T1000 (cell line): ENCODE results near the gene NDUFS7.

Experiments used
- DNase-seq: peaks from one replicate; lab custom pipeline; 2025; ENCODE audit warnings: mixed read lengths; lab: John Stamatoyannopoulos, UW

Gene NDUFS7

DNA sequence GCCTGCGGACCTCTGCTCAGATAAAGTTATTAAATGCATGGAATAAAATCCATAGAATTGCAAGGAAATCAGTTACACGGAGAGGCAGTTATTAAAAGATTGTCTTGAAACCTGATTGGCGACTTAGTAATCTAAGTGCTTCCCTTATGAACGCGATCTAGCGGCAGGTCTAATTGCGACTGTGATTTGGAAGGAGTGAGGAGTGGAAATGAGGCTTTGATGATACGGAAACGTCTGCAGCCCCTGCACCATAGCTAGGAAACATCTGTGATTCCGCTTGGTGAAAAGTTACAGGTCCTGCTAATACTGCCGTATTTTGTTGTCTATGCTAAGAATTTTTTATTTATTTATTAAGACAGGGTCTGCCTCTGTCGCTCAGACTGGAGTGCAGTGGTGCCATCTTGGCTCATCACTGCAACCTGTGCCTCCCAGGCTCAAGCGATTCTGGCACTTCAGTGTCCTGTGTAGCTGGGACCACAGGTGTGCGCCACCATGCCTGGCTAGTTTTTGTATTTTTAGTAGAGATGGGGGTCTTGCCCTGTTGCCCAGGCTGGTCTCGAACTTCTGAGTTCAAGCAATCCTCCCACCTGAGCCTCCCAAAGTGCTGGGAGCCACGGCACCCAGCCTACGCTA is 887 bp downstream of the NDUFS7 start:
- DNase-seq = no peak

DNA sequence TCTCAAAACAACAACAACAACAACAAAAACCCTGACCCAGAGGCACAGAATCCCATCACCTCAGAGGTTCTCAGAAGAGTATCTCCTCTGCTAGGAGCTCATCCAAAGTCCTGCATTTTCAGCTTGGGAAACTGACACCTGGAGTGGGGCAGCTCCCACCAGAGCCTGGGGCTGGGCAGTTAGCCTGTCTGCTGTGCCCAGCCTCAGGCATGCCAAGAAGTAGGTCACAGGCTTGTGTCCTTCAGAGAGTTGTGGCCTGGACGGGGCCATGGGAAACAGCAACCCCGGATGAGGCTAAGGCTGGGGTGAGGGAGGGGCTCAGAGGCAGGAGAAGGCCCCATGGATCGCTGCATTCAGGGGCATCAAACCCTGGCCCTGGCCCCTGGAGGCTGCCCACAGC is 2.1 kb downstream of the NDUFS7 start:
- DNase-seq = no peak

DNA sequence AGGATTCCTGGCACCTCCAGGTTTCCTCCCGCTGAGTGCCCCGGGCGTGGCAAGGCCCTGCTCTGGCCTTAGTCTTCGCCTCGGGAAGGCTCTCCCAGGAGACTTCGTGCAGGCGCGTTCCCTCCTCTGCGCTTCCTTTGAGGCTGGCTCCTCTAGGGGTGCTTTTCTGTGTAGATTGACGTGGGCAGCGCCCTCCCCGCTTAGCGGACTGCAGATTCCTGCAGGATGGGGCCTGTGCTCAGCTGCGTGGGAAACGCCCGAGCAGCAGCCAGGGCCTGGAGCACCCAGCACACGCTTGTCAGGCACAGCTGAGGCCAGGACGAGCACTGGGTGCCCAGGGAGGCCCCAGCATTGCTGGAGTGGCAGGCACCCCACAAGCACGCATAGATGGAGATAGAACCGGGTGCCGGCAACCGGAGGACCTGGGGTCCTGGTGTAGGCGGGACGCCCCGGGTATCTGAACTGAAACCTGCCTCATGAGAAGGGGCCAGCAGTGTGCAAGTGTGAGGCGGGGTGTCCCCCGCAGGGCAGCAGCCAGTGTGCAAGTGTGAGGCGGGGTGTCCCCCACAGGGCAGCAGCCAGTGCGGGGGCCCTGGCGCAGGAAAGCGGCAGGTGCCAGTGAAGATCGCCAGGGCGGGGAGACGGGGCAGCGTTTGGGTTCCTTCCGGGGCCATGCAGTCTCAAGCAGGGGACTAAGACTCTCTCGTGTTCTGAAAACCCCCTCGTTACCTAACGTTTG is 3.4 kb downstream of the NDUFS7 start:
- DNase-seq = no peak

DNA sequence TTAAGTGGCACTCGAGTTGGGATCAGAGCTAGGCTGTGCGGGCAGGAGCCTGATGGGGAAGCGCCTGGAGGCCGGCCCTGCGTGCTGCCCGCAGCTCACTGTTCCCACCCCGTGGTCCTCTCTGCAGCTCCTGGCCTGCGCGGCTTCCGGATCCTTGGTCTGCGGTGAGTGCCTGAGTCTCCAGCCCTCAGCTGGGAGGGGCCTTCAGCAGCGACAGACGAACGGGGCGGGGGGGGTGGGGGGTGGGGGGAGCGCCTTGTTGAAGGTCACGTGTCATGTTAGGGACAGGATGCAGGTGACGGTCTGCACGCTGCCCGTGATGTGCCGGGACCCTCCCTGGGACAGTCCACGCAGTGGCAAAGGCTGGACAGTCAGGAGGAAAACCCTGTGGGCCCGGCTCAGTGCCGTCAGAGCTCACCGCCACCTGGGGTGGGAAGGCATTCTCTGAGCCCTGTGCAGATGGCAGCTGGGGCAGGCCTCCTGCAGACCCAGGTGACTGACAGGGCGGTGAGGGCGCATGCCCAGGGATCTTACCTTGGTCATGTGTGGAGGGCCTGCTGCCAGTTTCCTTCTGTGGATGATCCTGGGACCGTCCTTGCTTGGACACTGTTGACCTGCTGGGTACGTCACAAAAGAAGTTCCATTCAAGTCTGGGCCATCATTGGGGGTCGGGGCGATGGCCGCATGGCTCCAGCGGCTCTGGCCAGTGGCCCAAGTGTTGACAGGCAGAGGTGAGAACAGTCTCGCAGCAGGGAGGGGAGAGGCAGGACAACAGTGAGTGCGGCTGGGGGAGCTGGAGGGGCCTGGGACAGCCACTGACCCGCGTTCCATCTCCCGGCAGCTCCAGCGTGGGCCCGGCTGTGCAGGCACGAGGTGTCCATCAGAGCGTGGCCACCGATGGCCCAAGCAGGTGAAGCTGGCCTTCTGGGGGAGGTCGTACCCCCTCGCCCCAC is 4.3 kb downstream of the NDUFS7 start:
- DNase-seq = no peak

DNA sequence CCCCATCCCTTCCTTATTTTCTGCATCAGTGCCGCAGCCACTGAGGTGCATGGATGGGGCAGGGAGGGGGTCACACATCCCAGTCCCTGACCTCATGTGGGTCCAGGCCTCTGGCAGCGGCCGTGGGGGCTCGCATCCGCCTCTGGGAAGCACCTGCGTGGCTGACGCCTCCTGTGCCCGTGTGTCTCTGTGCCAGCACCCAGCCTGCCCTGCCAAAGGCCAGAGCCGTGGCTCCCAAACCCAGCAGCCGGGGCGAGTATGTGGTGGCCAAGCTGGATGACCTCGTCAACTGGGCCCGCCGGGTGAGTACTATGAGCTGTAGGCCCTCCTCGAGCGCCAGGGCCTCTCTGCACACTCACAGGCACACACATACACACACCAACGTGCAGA is 4.9 kb downstream of the NDUFS7 start:
- no peak for DNase-seq

DNA sequence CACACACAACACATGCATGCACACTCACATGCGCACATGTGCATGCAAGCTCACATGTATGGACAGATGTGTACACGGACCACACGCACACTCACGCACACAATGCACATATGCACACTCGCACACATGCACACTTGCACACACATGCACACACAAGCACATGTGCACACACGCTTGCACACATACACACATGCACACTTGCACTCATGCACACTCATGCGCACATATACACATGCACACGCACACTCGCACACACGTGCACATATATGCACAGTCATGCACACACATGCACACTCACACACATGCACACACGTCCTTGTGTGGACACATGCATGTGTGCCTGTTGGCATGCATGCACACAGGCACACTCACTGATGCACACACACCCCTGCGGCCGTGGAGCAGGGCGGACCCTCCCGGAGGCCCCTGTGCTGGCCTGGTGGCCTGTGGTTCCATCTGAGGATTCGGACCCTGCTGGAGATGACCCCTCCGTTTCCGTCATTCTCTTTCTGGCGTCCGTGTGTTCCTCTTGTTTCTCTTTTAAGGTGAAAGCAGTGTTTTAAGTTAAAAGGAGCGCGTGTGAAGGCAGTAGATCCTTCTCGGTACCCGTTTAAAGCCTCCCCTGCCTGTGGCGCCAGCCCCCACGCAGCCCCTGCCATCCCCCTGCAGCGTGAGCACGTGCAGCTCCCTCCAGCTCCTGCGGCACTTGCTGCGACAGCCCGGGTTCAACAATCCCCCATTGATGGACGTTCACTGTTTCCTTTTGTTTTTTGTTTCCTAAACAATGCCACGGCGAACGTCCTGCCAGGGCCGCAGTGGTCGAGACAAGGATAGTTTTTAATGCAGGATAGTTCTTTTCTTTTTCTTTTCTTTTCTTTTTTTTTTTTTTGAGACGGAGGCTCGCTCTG is 5.6 kb downstream of the NDUFS7 start:
- DNase-seq = no peak

DNA sequence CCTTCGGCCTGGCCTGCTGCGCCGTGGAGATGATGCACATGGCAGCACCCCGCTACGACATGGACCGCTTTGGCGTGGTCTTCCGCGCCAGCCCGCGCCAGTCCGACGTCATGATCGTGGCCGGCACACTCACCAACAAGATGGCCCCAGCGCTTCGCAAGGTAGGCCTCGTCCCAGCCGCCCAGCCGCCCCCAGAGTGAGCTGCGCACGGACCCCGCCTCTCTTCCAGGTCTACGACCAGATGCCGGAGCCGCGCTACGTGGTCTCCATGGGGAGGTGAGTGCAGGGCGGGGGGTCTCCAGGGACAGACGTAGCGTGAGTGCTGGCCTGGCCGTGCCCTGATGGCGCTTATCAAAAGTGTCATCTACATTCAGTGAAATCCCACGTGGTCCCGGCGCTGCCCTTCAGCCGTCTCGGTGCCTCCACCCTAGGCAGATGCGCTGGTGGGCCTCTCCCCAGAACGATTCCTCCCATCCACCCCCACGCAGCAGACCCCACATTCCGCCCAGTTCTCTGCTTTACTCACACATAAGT is 7.2 kb downstream of the NDUFS7 start:
- DNase-seq = no peak

DNA sequence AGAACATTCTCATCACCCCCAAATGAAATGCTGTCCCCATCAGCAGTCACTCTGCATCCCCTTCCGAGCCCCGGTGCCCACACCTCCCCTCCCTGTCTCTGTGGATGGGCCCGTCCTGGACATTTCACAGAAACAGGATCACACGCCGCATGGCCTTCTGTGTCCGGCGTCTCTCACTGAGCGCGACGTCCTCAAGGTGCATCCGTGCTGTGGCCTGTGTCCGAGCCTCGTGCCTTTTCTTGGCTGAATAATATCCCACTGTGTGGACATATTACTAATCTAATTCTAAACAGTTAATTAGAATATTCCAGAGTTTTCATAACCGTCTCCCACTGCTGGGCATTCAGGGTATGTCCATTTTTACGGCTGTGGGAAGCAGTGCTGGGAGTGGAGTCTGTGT is 8.7 kb downstream of the NDUFS7 start:
- no peak for DNase-seq

DNA sequence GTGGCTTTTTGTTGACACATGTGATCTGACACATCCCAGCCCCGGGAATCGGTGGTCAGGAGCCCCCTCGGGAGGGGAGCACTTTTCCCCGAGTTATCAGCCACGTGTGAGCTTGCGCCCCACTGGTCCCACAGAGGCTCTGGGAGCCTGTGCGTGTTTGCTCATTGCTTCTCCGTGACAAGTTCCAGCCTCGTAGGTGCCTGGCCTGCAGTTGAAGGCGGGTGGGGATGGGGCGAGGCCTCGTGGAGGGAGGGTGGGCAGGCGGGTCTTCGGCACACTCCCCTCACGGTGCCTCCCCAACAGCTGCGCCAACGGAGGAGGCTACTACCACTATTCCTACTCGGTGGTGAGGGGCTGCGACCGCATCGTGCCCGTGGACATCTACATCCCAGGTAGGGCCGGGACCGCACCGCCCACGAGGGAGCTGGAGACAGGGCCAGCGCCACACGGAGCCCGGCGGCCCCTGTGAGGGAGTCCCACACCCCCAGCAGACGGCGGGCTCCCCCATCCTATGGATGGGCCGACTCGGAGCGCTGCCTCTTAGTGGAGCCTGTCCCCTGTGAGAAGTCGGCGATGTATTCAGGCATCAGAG is 9.3 kb downstream of the NDUFS7 start:
- DNase-seq = no peak

DNA sequence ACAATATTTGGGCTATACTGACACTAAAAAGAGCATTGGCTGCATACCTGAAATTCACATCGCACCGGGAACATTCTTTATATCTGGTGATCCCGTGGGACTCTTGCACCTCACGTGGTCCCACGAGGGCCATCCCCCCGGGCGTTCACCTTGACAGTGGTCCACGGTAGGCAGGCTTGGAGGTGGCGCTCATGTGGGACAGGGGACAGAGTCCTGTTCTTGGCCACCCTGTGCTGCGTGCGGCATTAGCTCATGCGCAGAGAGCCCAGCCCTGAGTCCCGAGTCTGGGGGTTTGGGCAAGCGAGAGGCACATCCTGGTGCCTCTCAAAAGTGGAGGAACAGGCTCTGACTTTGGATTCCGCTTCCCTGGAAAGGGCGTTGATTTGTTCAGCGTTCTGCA is 10.1 kb downstream of the NDUFS7 start:
- no peak for DNase-seq

DNA sequence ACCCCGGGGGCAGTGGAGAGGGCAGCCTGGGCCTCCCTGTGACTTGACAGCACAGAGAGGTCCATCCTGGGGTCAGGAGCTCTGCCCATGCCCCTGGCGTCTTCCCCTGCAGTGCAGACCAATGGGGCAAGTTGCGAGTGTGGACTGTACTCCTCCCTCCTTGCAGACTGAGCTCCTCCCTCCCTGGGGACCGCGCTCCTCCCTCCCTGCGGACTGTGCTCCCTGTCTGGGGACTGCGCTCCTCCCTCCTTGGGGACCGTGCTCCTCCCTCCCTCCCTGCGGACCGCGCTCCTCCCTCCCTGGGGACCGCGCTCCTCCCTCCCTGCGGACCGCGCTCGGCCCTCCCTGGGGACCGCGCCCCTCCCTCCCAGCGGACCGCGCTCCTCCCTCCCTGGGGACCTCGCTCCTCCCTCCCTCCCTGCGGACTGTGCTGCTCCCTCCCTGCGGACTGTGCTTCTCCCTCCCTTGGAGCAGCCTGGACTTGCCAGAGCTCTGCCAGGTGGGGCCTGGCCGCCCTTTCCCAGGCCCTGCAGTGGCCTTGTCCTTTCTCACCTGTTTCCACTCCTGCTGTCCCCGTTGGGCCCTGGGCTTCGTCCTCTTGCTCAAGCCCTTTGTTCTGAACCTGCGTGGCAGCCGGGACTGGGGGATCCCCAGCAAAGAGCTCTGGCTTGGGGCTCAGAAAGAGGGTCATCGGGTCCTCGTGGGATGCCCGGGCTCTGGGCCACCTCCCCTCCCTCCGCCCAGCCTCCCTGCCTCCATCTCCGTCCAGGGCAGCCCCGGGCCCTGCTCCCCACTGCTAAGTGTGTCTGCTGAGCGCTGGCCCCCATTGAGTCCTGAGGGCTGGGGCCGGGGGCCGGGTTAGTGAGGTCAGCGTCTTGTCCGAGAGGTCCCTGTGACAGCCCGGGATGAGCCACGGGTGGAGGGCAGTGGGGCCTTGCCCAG is 10.8 kb downstream of the NDUFS7 start:
- no peak for DNase-seq

DNA sequence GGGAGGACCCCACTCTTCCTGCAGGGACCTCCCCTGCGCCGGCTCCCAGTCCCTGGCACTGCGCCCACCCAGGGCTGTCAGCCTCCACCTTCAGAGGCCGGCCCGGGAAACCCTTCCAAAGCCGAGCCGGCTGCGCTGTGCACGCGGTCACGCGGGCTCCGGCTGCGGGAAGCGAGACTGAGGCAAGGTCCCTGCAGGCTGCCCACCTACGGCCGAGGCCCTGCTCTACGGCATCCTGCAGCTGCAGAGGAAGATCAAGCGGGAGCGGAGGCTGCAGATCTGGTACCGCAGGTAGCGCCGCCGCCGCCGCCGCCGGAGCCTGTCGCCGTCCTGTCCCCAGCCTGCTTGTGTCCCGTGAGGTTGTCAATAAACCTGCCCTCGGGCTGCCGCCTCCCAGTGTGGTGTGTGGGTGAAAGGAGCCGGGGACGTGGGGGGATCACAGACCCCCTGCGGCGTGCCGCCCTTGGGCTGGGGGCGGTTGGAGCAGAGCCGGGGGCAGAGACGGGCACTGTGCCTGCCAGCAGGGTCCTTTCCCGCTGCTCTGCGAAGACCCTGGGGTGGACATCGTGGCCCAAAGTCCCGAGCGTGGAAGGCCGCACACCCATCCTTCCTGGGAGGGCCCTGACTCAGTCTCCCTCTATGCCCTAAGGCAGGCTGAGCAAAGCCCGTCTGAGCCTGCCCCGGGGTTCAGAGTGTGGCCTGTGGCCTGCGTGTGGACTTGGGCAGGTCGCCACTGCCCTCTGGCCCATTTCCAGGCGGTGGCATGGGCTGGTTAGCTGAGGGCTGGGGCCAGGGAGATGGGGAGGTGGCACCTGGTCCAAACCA is 11.7 kb downstream of the NDUFS7 start:
- no peak for DNase-seq

DNA sequence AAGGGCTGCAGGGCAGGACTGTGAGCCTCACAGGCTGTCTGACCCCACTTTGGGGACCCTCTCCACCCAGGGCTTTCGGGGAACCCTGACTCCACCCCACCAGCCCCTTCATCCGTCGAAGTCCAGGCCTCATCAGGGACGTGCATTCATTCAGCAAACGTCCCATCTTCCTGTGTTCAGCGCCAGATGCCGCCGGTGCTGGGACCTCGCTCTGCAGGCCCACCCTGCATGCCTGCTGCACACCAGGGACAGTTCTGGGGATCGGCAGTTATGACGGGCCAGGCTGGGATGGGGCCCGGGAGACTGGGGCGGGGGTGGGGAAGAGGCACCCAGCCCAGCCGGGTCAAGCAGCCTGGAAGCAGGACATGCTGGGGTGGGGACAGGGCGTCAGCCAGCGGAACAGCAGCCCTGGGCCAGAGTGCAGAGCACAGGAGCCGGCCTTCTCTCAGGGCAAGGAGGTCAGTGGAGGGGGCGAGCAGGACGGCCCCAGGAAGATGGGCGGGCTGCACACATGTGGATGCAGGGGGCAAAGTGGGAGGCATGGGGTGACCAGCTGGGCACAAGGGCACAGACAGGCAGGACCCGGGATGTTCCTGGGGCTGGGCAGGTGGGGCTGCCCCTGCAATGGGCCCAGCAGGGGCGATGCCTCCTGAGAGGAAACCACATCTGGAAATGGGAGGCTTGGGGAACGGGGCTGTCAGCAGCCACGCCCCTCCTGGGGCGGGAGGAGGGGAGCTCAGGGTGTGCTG is 12.5 kb downstream of the NDUFS7 start:
- DNase-seq = no peak

DNA sequence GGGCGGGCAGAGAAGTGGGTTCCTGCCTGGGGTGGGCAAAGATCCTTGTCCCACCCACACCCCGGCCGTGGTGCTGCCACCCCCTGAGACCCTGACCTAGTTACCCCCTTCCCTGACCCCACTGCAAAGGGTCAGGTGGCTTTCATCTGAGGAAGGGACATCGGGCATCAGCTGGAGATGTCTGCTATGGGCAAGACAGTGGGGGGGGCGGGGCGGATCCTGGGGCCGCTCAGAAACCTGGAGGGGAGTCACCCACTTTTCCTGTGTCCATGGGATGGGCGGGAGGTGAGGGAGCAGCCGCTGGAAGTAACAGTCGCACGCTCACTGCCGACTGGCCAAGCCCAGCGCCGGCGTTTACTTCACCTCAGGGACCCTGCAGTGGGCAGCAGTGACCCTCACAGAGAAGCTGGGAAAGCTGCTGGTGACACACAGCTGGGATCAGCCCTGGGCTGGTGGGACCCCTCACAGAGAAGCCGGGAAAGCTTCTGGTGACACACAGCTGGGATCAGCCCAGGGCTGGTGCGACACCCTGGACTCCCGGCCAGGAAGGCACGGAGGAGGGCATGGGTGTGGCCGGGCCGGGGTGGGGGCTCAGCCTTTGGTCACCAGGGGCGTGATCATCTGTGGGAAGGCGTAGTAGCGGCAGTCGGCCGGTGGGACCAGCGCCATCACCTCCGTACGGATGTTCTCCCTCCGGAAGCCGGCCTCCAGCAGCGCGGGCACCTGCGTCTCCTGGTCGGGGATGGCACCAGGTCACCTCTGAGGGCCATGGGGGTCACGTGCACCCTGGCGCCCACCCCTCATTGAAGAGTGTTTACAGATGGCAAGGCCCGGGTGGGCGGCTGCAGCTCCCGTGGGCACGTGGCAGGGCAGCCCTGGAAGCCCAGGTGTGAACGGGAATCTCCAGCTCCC is 13.3 kb downstream of the NDUFS7 start:
- no peak for DNase-seq

DNA sequence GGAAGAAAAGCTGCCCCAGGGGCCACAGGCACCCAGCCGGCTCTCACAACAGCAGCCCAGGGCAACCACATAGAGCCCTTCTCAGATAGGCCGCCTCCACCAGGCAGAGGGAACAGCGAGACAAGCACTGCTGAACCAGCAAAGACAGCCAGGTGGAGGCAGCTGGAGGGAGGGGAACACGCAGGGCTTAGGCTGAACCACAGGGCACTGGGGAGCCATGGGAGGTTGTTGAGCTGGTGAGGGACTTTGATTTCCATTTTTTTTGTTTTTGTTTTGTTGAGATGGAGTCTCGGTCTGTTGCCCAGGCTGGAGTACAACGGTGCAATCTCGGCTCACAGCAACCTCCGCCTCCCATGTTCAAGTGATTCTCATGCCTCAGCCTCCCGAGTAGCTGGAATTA is 14.1 kb downstream of the NDUFS7 start:
- DNase-seq = no peak

DNA sequence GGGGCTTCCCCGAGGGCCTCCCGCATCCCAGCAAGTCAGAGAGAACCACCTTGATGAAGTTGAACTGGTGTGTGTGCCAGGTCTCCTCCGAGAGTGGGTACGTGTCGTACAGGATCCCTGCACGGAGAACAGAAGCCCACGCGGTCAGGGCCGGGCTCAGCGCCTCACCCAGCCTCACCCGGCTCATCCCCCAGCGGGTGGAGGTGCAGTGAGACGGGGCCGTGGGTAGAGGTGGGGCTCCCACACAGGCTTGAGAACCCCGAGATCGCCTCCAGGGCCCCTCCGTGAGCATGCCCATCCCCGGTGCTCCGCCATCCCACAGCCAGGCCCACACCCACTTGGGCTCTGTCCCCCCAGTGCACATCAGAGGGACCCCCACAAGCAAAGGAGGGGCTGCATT is 15.4 kb downstream of the NDUFS7 start:
- no peak for DNase-seq

DNA sequence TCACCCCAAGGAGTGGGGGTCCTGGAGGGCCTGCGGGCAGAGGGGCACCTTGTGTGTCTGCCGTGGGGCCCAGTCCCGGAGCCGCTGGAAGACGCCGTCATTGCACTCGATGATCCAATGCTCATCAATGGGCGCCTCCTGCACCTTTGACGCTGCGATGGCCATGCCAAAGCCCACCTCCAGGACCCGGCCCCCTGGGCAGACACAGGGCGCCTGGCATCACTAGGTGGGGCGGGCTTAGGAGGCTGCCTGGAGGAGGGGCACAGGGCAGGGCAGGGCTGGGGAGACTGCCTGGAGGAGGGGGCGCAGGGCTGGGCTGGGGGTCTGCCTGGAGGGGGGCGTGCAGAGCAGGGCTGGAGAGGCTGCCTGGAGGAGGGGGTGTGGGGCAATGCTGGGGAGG is 16.0 kb downstream of the NDUFS7 start:
- no peak for DNase-seq
